Right hindlimb (tissue), 1 donor: ENCODE measurements around the gene ABLIM1.

Source experiments
- DNase-seq: peaks from one replicate; pipeline ENCODE4 v3.0.0-alpha.2; 2018

ABLIM1 gene

GRCh38 chr10:114436941-114437340, 221.1 kb downstream of the ABLIM1 start:
- no peak for DNase-seq

GRCh38 chr10:114432566-114433093, 225.4 kb downstream of the ABLIM1 start:
- no peak for DNase-seq

GRCh38 chr10:114431414-114432135, 226.5 kb downstream of the ABLIM1 start:
- no peak for DNase-seq

GRCh38 chr10:114430688-114431413, 227.2 kb downstream of the ABLIM1 start:
- no peak for DNase-seq

- no peak for DNase-seq
These were observed 228.3 kb downstream of the ABLIM1 start for GRCh38 chr10:114429581-114430335.

- no peak for DNase-seq
These were observed 230.8 kb downstream of the ABLIM1 start for GRCh38 chr10:114427124-114427852.

GRCh38 chr10:114426476-114426875, 231.6 kb downstream of the ABLIM1 start:
- DNase-seq = no peak

GRCh38 chr10:114420811-114421485, 237.1 kb downstream of the ABLIM1 start:
- DNase-seq = no peak

GRCh38 chr10:114418109-114418508, 240.0 kb downstream of the ABLIM1 start:
- DNase-seq = no peak

GRCh38 chr10:114412907-114413797, 244.9 kb downstream of the ABLIM1 start:
- no peak for DNase-seq

GRCh38 chr10:114408968-114409444, 249.1 kb downstream of the ABLIM1 start:
- DNase-seq = no peak

- DNase-seq = no peak
These were observed 249.7 kb downstream of the ABLIM1 start for GRCh38 chr10:114408112-114408967.

GRCh38 chr10:114406455-114406854, 251.6 kb downstream of the ABLIM1 start:
- DNase-seq = no peak

GRCh38 chr10:114405011-114405350, 253.1 kb downstream of the ABLIM1 start:
- no peak for DNase-seq

GRCh38 chr10:114404171-114405010, 253.7 kb downstream of the ABLIM1 start, which contains the start of gene AFAP1L2:
Gene AFAP1L2 (minus strand): TSS chr10:114404502. CDS start chr10:114404455, 47 bp downstream.
- peak; percentile 68 for DNase-seq

GRCh38 chr10:114403541-114404161, 254.4 kb downstream of the ABLIM1 start:
- DNase-seq = peak; percentile 64

- no peak for DNase-seq
These were observed 255.1 kb downstream of the ABLIM1 start for GRCh38 chr10:114402871-114403540.

GRCh38 chr10:114402233-114402632, 255.8 kb downstream of the ABLIM1 start:
- no peak for DNase-seq
